GM12878 (cell line): ENCODE measurements around the gene DCAF17.

Experiments
- CTCF ChIP-seq, 3 experiments: IDR thresholded peaks in 2 of 3; conservative IDR thresholded peaks in 1 of 3; 2 replicates each; pipeline ENCODE4 v1.5.1; 2011; ENCODE audit warnings: low read depth in 3 of 3, low read length in 3 of 3, mild to moderate bottlenecking in 3 of 3, control low read depth in 2 of 3, moderate library complexity in 2 of 3, inconsistent platforms in 1 of 3, mixed read lengths in 1 of 3; ENCODE audit not compliant: control insufficient read depth in 2 of 3, insufficient read depth in 1 of 3; ENCODE audit errors: extremely low read depth in 1 of 3
- CUX1 ChIP-seq: IDR thresholded peaks from 2 replicates; pipeline ENCODE4 v1.6.1; 2012; ENCODE audit warnings: improper control_type of control experiment, low read depth, low read length; ENCODE audit not compliant: insufficient replicate concordance
- DPF2 ChIP-seq: fragments of 450-650 bp; IDR thresholded peaks from 2 replicates; pipeline ENCODE4 v1.6.1; 2017; ENCODE audit warnings: mild to moderate bottlenecking
- EGR1 ChIP-seq, 2 experiments: IDR thresholded peaks; 1 replicate in 1 of 2; 2 replicates in 1 of 2; pipeline ENCODE4 v1.6.1; 2011 to 2012; ENCODE audit warnings: low read depth in 2 of 2, low read length in 2 of 2, borderline replicate concordance in 1 of 2, mild to moderate bottlenecking in 1 of 2, moderate library complexity in 1 of 2
- ETV6 ChIP-seq, 2 experiments: fragments of 450-650 bp in 1 of 2; IDR thresholded peaks in 1 of 2; conservative IDR thresholded peaks in 1 of 2; 2 replicates each; pipeline ENCODE4 v1.6.1; 2014; ENCODE audit warnings: antibody characterized with exemption in 1 of 2, borderline replicate concordance in 1 of 2, low read depth in 1 of 2, mild to moderate bottlenecking in 1 of 2, moderate library complexity in 1 of 2
- EZH2 ChIP-seq: IDR thresholded peaks from 2 replicates; pipeline ENCODE4 v1.6.1; 2012; ENCODE audit warnings: low read depth, mild to moderate bottlenecking, control low read depth, inconsistent platforms, low read length, borderline replicate concordance; ENCODE audit not compliant: control insufficient read depth
- POLR2AphosphoS5 ChIP-seq: IDR thresholded peaks from 2 replicates; pipeline ENCODE4 v1.6.1; 2011; ENCODE audit warnings: mild to moderate bottlenecking, low read length, inconsistent platforms
- SP1 ChIP-seq: IDR thresholded peaks from one replicate; pipeline ENCODE4 v1.6.1; 2011; ENCODE audit warnings: low read depth, low read length
- STAT1 ChIP-seq: fragments of 450-650 bp; conservative IDR thresholded peaks from 2 replicates; pipeline ENCODE4 v1.6.1; 2014; ENCODE audit warnings: antibody characterized with exemption, mild to moderate bottlenecking
- TAF1 ChIP-seq: IDR thresholded peaks from 2 replicates; pipeline ENCODE4 v1.6.1; 2011; ENCODE audit warnings: mild to moderate bottlenecking, low read depth, low read length, borderline replicate concordance
- ZZZ3 ChIP-seq: IDR thresholded peaks from 2 replicates; pipeline ENCODE4 v1.6.1; 2011; ENCODE audit warnings: low read depth; ENCODE audit not compliant: control insufficient read depth, insufficient read length
- TF ChIP-seq, protein P1 (sequence below): IDR thresholded peaks from 2 replicates; pipeline ENCODE4 v1.6.1; 2011; ENCODE audit warnings: borderline replicate concordance, low read depth, mild to moderate bottlenecking, moderate library complexity, mixed read lengths, low read length; ENCODE audit not compliant: insufficient read depth; ENCODE audit errors: extremely low read length

- TF ChIP-seq EGR1 (IDR thresholded peaks at IDR 0.05; ENCODE audit: borderline replicate concordance in 1 of 2, low read depth in 2 of 2, low read length in 2 of 2) = no peak
- no peak for TF ChIP-seq EZH2
- TF ChIP-seq DPF2 = no peak
- TF ChIP-seq CUX1 = no peak
- no peak for TF ChIP-seq CTCF (IDR thresholded peaks at IDR 0.05 in 2 of 3, conservative IDR thresholded peaks at IDR 0.05 in 1 of 3; ENCODE audit: control insufficient read depth in 2 of 3, extremely low read depth in 1 of 3, insufficient read depth in 1 of 3, low read depth in 3 of 3, low read length in 3 of 3)
- TF ChIP-seq TAF1 = no peak
- TF ChIP-seq ETV6 (conservative IDR thresholded peaks at IDR 0.05 in 1 of 2, IDR thresholded peaks at IDR 0.05 in 1 of 2; ENCODE audit: borderline replicate concordance in 1 of 2, low read depth in 1 of 2) = no peak
- no peak for TF ChIP-seq STAT1
- TF ChIP-seq, protein P1, sequence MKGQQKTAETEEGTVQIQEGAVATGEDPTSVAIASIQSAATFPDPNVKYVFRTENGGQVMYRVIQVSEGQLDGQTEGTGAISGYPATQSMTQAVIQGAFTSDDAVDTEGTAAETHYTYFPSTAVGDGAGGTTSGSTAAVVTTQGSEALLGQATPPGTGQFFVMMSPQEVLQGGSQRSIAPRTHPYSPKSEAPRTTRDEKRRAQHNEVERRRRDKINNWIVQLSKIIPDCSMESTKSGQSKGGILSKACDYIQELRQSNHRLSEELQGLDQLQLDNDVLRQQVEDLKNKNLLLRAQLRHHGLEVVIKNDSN = no peak
- no peak for TF ChIP-seq POLR2AphosphoS5
- no peak for TF ChIP-seq ZZZ3
- TF ChIP-seq SP1 = no peak
Observed at GRCh38 chr2:171460537-171460936, 26.5 kb downstream of the DCAF17 start.
